WTC11 (cell line): ENCODE measurements around the gene LRRC8C. TPM values are rescaled to one million over a fixed set of nuclear protein-coding genes. Genes with fewer than 3 reads are reported as not detected.

Source experiments
- ATAC-seq: fragments of 200-7000 bp; cut with Tn5 transposase; 2 replicates; pipeline ENCODE4 v1.10.0; 2021; ENCODE audit warnings: mild to moderate bottlenecking, moderate library complexity
- CTCF ChIA-PET: fragments of 300-600 bp; sonication (Branson Sonifier 250); formaldehyde crosslinking; loops from one replicate; lab custom pipeline; 2021; ENCODE audit warnings: antibody characterized with exemption; lab: Charles Lee
- POLR2A ChIA-PET: fragments of 350-600 bp; sonication (Branson Sonifier 250); formaldehyde crosslinking; loops from one replicate; lab custom pipeline; 2021; ENCODE audit warnings: antibody characterized with exemption; lab: Charles Lee
- DNase-seq: peaks from one replicate; pipeline ENCODE4 v3.0.0; 2021; ENCODE audit warnings: low spot score
- H3K27ac Mint-ChIP-seq: 2 replicates; pipeline ENCODE4 v1.8.0; 2021; ENCODE audit warnings: mixed read lengths
- H3K27me3 Mint-ChIP-seq: 2 replicates; pipeline ENCODE4 v1.8.0; 2021; ENCODE audit warnings: low read depth, mild to moderate bottlenecking, moderate library complexity, mixed read lengths
- H3K36me3 Mint-ChIP-seq: 2 replicates; pipeline ENCODE4 v1.8.0; 2021; ENCODE audit warnings: mixed read lengths
- H3K4me1 Mint-ChIP-seq: 2 replicates; pipeline ENCODE4 v1.8.0; 2022; ENCODE audit warnings: mixed read lengths
- H3K4me3 Mint-ChIP-seq: 2 replicates; pipeline ENCODE4 v1.8.0; 2021; ENCODE audit warnings: mild to moderate bottlenecking, moderate library complexity, mixed read lengths
- H3K9me3 Mint-ChIP-seq: 2 replicates; pipeline ENCODE4 v1.8.0; 2021; ENCODE audit warnings: mixed read lengths
- HMGA2 ChIP-seq: fragments of 250-450 bp; sonication (Bioruptor Pico); IDR thresholded peaks from 2 replicates; pipeline ENCODE4 v1.4.0; 2021; ENCODE audit warnings: mild to moderate bottlenecking, moderate library complexity
- OVOL2 ChIP-seq: fragments of 250-450 bp; sonication (Bioruptor Pico); IDR thresholded peaks from 2 replicates; pipeline ENCODE4 v1.9.0; 2021; ENCODE audit warnings: mild to moderate bottlenecking, borderline replicate concordance
- ZNF263 ChIP-seq: sonication (generic); formaldehyde crosslinking; IDR thresholded peaks from 2 replicates; pipeline ENCODE4 v1.8.1; 2022; ENCODE audit warnings: low read depth, mild to moderate bottlenecking, moderate library complexity, missing genetic modification reagents
- total RNA-seq: library from RNA; stranded (reverse); gene quantifications from 3 replicates; pipeline ENCODE4 v1.2.3, GENCODE V29; 2021
- TF ChIP-seq, protein P1 (sequence below): fragments of 250-450 bp; sonication (Bioruptor Pico); IDR thresholded peaks from 2 replicates; pipeline ENCODE4 v1.9.0; 2021; ENCODE audit warnings: mild to moderate bottlenecking, borderline replicate concordance
- TF ChIP-seq, protein P2 (sequence below): sonication (generic); formaldehyde crosslinking; IDR thresholded peaks from 2 replicates; pipeline ENCODE4 v1.8.1; 2023; ENCODE audit warnings: mild to moderate bottlenecking, missing genetic modification reagents, moderate library complexity

Gene LRRC8C
- total RNA-seq, 1 experiment from 2014 or later, result 1.8 TPM

DNA sequence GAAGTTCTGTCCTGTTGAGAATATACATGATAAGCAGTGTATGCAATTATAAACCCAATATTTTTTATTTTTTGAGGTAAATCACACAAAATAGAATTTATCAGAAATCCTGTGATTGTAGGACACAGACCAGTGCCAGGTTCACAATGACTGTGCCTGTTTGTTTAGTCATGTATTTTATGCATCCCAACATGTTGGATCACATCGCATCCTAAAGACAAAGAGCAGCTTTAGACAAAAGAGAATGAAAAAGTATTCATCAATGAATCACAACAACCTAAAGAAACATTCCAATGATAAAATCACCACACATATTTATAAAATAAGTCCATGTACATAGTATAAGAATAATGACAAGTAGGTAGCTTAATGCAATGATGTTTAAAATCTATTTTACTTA, 134.7 kb downstream of the LRRC8C start:
- ATAC-seq (no peak), DNase-seq (no peak)
- POLR2A ChIA-PET, result interaction anchor here (0.6 kb wide), 1 partner anchor 301 kb away, joined by 4 read pairs; no protein-coding TSS in a partner anchor
- Mint-ChIP-seq H3K36me3 (no peaks in the 10 kb centered on the region), H3K9me3 (no peaks in the 10 kb centered on the region), H3K27me3 (peaks cover 21% of the 10 kb centered on the region), H3K27ac (no peak overlapping the region), H3K4me3 (no peak overlapping the region), H3K4me1 (peaks cover 6% of the 10 kb centered on the region)
- CTCF ChIA-PET, result no interaction called here
- TF ChIP-seq ZNF263, result no peak
- no peak for TF ChIP-seq OVOL2
- no peak for TF ChIP-seq HMGA2
- TF ChIP-seq, protein P1, sequence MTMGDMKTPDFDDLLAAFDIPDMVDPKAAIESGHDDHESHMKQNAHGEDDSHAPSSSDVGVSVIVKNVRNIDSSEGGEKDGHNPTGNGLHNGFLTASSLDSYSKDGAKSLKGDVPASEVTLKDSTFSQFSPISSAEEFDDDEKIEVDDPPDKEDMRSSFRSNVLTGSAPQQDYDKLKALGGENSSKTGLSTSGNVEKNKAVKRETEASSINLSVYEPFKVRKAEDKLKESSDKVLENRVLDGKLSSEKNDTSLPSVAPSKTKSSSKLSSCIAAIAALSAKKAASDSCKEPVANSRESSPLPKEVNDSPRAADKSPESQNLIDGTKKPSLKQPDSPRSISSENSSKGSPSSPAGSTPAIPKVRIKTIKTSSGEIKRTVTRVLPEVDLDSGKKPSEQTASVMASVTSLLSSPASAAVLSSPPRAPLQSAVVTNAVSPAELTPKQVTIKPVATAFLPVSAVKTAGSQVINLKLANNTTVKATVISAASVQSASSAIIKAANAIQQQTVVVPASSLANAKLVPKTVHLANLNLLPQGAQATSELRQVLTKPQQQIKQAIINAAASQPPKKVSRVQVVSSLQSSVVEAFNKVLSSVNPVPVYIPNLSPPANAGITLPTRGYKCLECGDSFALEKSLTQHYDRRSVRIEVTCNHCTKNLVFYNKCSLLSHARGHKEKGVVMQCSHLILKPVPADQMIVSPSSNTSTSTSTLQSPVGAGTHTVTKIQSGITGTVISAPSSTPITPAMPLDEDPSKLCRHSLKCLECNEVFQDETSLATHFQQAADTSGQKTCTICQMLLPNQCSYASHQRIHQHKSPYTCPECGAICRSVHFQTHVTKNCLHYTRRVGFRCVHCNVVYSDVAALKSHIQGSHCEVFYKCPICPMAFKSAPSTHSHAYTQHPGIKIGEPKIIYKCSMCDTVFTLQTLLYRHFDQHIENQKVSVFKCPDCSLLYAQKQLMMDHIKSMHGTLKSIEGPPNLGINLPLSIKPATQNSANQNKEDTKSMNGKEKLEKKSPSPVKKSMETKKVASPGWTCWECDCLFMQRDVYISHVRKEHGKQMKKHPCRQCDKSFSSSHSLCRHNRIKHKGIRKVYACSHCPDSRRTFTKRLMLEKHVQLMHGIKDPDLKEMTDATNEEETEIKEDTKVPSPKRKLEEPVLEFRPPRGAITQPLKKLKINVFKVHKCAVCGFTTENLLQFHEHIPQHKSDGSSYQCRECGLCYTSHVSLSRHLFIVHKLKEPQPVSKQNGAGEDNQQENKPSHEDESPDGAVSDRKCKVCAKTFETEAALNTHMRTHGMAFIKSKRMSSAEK, result no peak
- TF ChIP-seq, protein P2, sequence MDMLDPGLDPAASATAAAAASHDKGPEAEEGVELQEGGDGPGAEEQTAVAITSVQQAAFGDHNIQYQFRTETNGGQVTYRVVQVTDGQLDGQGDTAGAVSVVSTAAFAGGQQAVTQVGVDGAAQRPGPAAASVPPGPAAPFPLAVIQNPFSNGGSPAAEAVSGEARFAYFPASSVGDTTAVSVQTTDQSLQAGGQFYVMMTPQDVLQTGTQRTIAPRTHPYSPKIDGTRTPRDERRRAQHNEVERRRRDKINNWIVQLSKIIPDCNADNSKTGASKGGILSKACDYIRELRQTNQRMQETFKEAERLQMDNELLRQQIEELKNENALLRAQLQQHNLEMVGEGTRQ (CRISPR knock-in tag), result no peak

Other genes starting within 250 kb of the LRRC8C start
- gene LRRC8B, start 108.3 kb upstream of the LRRC8C start, total RNA-seq, result 23.6 to 25.5 TPM (median 24.2 TPM) in 3 replicates
- gene LRRC8D, start 187.9 kb downstream of the LRRC8C start, total RNA-seq, result 42.6 to 45.4 TPM (median 42.8 TPM) in 3 replicates